PFSK-1 (cell line): ENCODE data around the gene OPCML.

Experiments
- FOXP2 ChIP-seq: optimal IDR thresholded peaks from 2 replicates; pipeline ENCODE3; 2011; ENCODE audit warnings: borderline replicate concordance, control low read depth, inconsistent platforms; ENCODE audit not compliant: insufficient read depth; ENCODE audit errors: extremely low read length, extremely low read depth
- POLR2AphosphoS5 ChIP-seq: IDR thresholded peaks from 2 replicates; pipeline ENCODE4 v1.6.1; 2012; ENCODE audit warnings: low read depth, mild to moderate bottlenecking, control low read depth, low read length, moderate library complexity
- SIN3A ChIP-seq: IDR thresholded peaks from 2 replicates; pipeline ENCODE4 v1.6.1; 2012; ENCODE audit warnings: mild to moderate bottlenecking, low read length, moderate library complexity, borderline replicate concordance; ENCODE audit not compliant: insufficient read depth
- TAF1 ChIP-seq: IDR thresholded peaks from 2 replicates; pipeline ENCODE4 v1.6.1; 2012; ENCODE audit warnings: low read length, control low read depth, borderline replicate concordance; ENCODE audit not compliant: insufficient read depth
- TF ChIP-seq, protein P1 (sequence below), 2 experiments: IDR thresholded peaks; 2 replicates each; pipeline versions ENCODE4 v1.6.1 to v1.8.0; 2011 to 2012; ENCODE audit warnings: low read depth in 2 of 2, low read length in 2 of 2, control low read depth in 1 of 2, inconsistent platforms in 1 of 2, mild to moderate bottlenecking in 1 of 2, moderate library complexity in 1 of 2; ENCODE audit not compliant: insufficient read depth in 1 of 2

The OPCML gene

DNA sequence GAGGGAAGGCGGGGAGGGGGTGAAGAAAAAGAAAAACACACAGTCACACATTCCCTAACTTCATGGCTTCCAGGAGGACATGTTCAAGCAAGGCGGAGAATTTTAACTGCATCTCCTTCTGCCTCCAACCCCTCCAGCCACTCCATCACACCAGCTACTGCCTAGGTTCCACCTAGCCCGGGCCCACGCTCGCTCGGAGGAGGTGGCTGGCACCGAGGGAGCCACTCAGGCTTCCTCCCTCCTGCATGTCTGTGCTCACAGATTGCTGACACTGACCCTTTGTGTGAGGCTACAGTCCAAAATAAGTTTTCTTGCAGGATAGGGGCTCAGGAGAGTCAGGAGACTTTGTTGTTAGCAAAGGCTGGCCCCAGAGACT is 9.4 kb upstream of the OPCML start:
- TF ChIP-seq SIN3A (no peak), POLR2AphosphoS5 (no peak), TAF1 (no peak)
- TF ChIP-seq, protein P1, sequence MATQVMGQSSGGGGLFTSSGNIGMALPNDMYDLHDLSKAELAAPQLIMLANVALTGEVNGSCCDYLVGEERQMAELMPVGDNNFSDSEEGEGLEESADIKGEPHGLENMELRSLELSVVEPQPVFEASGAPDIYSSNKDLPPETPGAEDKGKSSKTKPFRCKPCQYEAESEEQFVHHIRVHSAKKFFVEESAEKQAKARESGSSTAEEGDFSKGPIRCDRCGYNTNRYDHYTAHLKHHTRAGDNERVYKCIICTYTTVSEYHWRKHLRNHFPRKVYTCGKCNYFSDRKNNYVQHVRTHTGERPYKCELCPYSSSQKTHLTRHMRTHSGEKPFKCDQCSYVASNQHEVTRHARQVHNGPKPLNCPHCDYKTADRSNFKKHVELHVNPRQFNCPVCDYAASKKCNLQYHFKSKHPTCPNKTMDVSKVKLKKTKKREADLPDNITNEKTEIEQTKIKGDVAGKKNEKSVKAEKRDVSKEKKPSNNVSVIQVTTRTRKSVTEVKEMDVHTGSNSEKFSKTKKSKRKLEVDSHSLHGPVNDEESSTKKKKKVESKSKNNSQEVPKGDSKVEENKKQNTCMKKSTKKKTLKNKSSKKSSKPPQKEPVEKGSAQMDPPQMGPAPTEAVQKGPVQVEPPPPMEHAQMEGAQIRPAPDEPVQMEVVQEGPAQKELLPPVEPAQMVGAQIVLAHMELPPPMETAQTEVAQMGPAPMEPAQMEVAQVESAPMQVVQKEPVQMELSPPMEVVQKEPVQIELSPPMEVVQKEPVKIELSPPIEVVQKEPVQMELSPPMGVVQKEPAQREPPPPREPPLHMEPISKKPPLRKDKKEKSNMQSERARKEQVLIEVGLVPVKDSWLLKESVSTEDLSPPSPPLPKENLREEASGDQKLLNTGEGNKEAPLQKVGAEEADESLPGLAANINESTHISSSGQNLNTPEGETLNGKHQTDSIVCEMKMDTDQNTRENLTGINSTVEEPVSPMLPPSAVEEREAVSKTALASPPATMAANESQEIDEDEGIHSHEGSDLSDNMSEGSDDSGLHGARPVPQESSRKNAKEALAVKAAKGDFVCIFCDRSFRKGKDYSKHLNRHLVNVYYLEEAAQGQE (IDR thresholded peaks at IDR 0.05; ENCODE audit: insufficient read depth in 1 of 2, low read depth in 2 of 2, low read length in 2 of 2) = no peak

DNA sequence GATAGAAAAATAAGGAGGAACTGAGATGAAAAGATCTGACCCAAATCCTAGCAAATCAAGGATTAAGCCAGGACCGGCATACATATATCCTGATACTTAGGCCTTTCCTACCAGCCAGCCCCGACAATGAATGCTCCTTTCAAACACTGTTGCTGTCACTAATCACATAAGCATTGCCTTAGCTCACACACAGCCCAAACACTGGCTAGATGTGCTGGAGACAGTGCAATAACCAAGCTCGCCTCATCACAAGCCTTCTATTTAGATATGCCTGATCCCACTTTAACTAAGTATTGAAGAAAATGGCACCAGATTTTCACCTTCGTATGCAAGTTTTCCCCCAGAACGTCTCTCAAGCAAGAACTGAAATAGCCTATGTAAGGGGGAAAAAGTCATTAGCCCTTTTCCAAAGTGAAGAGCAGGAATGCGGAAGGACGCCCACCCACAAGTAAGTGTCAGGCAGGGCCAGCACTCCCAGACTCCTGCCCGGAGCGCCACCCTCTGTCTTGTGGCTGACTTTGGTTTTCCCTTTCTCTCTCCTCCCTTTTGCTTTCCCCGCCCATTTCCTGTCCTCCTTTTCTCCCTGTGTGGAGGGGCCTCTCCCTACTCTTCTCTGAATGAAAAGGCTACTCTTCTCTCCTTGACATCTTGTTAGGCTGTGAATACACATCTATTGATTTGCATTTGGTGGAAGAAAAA is 8.9 kb upstream of the OPCML start:
- TF ChIP-seq POLR2AphosphoS5 = no peak
- no peak for TF ChIP-seq FOXP2
- no peak for TF ChIP-seq TAF1
- TF ChIP-seq, protein P1 (IDR thresholded peaks at IDR 0.05; ENCODE audit: insufficient read depth in 1 of 2, low read depth in 2 of 2, low read length in 2 of 2) = no peak
- no peak for TF ChIP-seq SIN3A

DNA sequence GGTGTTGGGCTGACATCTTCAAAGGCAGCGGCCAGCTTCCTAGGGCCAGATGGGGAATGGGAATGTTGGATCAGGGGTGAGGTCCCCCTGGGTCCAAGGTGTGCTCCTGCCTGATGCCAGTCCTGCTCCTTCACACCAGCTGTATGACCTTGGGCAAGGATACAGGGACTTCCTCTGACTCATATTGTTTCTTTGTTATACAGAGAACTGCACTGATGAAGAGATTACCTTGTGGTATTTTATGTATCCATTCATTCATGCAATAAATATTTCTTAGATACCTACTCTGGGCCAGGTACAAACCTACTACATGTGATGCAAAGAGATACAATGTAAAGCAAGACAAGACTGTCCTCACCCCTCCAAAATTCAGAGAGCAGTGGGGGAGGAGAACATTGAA is 3.9 kb upstream of the OPCML start:
- TF ChIP-seq POLR2AphosphoS5 (no peak), FOXP2 (no peak), SIN3A (no peak), TAF1 (no peak)
- TF ChIP-seq, protein P1 (IDR thresholded peaks at IDR 0.05; ENCODE audit: insufficient read depth in 1 of 2, low read depth in 2 of 2, low read length in 2 of 2) = no peak

DNA sequence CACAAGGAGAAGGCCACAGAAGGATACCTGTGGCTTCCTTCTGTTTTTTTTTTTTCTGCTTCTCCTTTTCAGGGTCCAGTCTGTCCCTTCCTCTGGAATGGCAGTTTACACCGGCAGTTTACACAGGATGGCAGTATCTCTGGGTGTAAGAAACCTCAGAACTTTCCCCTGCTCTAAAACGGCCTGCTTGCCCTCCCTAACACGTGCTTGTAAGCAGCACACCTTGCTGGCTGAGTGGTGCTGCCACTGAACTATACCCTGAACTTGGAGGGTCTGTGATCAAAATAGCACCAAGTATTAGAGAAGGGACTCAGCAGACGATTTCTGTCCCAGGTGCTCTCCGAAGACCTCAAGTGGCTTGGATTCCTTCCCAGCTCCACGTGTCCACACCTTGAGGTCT is 904 bp upstream of the OPCML start:
- TF ChIP-seq SIN3A (no peak), POLR2AphosphoS5 (no peak), FOXP2 (no peak), TAF1 (no peak)
- TF ChIP-seq, protein P1 (IDR thresholded peaks at IDR 0.05; ENCODE audit: insufficient read depth in 1 of 2, low read depth in 2 of 2, low read length in 2 of 2) = no peak

DNA sequence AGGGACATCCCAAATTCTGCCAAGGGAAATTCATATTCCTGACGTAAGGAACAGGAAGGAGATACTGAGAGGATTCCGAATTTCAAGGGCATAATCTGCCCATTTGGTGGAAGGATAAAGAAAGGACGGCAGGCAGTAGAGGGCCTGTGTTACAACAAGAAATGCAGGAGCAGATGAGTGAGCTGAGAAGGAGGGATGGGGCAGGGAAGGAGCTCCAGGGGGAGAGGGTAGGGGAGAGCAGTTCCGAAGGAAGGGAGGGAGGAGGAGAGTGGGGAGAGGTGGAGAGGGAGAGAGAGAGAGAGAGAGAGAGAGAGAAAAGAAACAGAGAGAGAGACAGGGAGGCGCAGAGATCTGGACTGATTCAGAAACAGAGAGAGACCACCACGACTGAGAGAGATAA is 843 bp downstream of the OPCML start:
- TF ChIP-seq, protein P1 (IDR thresholded peaks at IDR 0.05; ENCODE audit: insufficient read depth in 1 of 2, low read depth in 2 of 2, low read length in 2 of 2) = no peak
- TF ChIP-seq FOXP2 (no peak), TAF1 (no peak), SIN3A (no peak), POLR2AphosphoS5 (no peak)
